Naive thymus-derived CD4-positive, alpha-beta T cell (primary cell): ENCODE results near the gene MYCBP2. TPM values are rescaled to one million over a fixed set of nuclear protein-coding genes. Genes with fewer than 3 reads are reported as not detected.
A peak's percentile ranks its signal among the peaks of the same experiment; 100 is the strongest.

Source experiments
- ATAC-seq: fragments of 150-1000 bp; cut with Tn5 transposase; 2 replicates; pipeline ENCODE4 v1.10.0; 2021; ENCODE audit warnings: mild to moderate bottlenecking, moderate library complexity
- CTCF ChIA-PET: fragments of 350-600 bp; sonication (Branson Sonifier 250); formaldehyde crosslinking; loops from one replicate; lab custom pipeline; 2021; ENCODE audit warnings: antibody characterized with exemption; lab: Charles Lee
- POLR2A ChIA-PET: fragments of 350-600 bp; sonication (Branson Sonifier 250); formaldehyde crosslinking; loops from one replicate; lab custom pipeline; 2021; ENCODE audit warnings: antibody characterized with exemption, inconsistent platforms; lab: Charles Lee
- DNase-seq, 9 donors: peaks; one replicate each; pipeline versions ENCODE4 v3.0.0 to v3.0.0-alpha.2; 2020 to 2022; ENCODE audit warnings: mixed read lengths in 1 of 9
- H3K27ac ChIP-seq: one replicate; pipeline ENCODE4 v1.7.0; 2013; ENCODE audit warnings: mild to moderate bottlenecking, low read depth, low read length, moderate library complexity
- H3K27me3 ChIP-seq, 2 donors: one replicate each; pipeline ENCODE4 v1.7.0; 2013; ENCODE audit warnings: low read length in 2 of 2, mild to moderate bottlenecking in 2 of 2, moderate library complexity in 2 of 2; ENCODE audit not compliant: control insufficient read depth in 2 of 2, insufficient read depth in 2 of 2
- H3K36me3 ChIP-seq, 3 experiments: 1 replicate in 2 of 3; 2 replicates in 1 of 3; pipeline ENCODE4 v1.7.0; 2013; ENCODE audit warnings: low read length in 3 of 3, mild to moderate bottlenecking in 3 of 3, moderate library complexity in 1 of 3; ENCODE audit not compliant: insufficient read depth in 3 of 3, control insufficient read depth in 2 of 3
- H3K4me1 ChIP-seq, 2 donors: one replicate each; pipeline ENCODE4 v1.7.0; 2013; ENCODE audit warnings: low read length in 2 of 2, mild to moderate bottlenecking in 2 of 2, moderate library complexity in 1 of 2; ENCODE audit not compliant: control insufficient read depth in 2 of 2, insufficient read depth in 2 of 2
- H3K4me3 ChIP-seq: 2 replicates; pipeline ENCODE4 v1.7.0; 2013; ENCODE audit warnings: mild to moderate bottlenecking, low read length
- H3K9me3 ChIP-seq, 3 experiments: 1 replicate in 2 of 3; 2 replicates in 1 of 3; pipeline ENCODE4 v1.7.0; 2013; ENCODE audit warnings: low read length in 3 of 3; ENCODE audit not compliant: control insufficient read depth in 2 of 3
- H3K27ac Mint-ChIP-seq, 9 donors: one replicate each; pipeline ENCODE4 v1.8.0; 2020 to 2022; ENCODE audit warnings: mixed read lengths in 9 of 9, mild to moderate bottlenecking in 8 of 9, moderate library complexity in 5 of 9, inconsistent platforms in 2 of 9
- H3K27me3 Mint-ChIP-seq, 5 donors: one replicate each; pipeline ENCODE4 v1.8.0; 2021 to 2022; ENCODE audit warnings: mixed read lengths in 5 of 5, mild to moderate bottlenecking in 1 of 5
- H3K36me3 Mint-ChIP-seq, 5 donors: one replicate each; pipeline ENCODE4 v1.8.0; 2020 to 2022; ENCODE audit warnings: mixed read lengths in 5 of 5, mild to moderate bottlenecking in 3 of 5, inconsistent platforms in 1 of 5
- H3K4me1 Mint-ChIP-seq, 7 donors: one replicate each; pipeline ENCODE4 v1.8.0; 2020 to 2022; ENCODE audit warnings: mixed read lengths in 7 of 7, mild to moderate bottlenecking in 3 of 7, inconsistent platforms in 1 of 7
- H3K4me3 Mint-ChIP-seq, 10 donors: one replicate each; pipeline ENCODE4 v1.8.0; 2020 to 2022; ENCODE audit warnings: mild to moderate bottlenecking in 10 of 10, mixed read lengths in 10 of 10, moderate library complexity in 6 of 10, inconsistent platforms in 2 of 10
- H3K9me3 Mint-ChIP-seq, 11 donors: one replicate each; pipeline ENCODE4 v1.8.0; 2020 to 2022; ENCODE audit warnings: mixed read lengths in 11 of 11, mild to moderate bottlenecking in 4 of 11, inconsistent platforms in 1 of 11, moderate library complexity in 1 of 11
- intact Hi-C, 2 donors: fragments of 100-400 bp; cut with micrococcal nuclease; formaldehyde crosslinking; loops; one replicate each; pipeline ENCODE4 v1.15.1; 2023
- polyA plus RNA-seq, 2 donors: library from polyadenylated mRNA; unstranded; fragments of 300-500 nt; fragmentation: Illumina TruSeq; gene quantifications; one replicate each; pipeline ENCODE4 v1.2.3, GENCODE V29; 2021
- total RNA-seq, 6 experiments: library from RNA in 5 of 6; stranded (reverse) in 5 of 6; gene quantifications; 1 replicate in 5 of 6; 2 replicates in 1 of 6; pipeline ENCODE4 v1.2.3 and lab custom pipeline; 2021 to 2026

MYCBP2 gene
- total and polyA plus RNA-seq, 7 experiments from 2014 or later, result 38.8 to 216 (median 162) TPM

- ATAC-seq, result no peak
- ChIA-PET CTCF (no interaction called here), POLR2A (no interaction called here)
- Mint-ChIP-seq H3K27me3 (no peaks in the 10 kb centered on the region), H3K4me3 (peak overlapping the region in 2 of 10 donors; percentile 27 to 77), H3K36me3 (peaks cover 0 to 32% (median 19%) of the 10 kb centered on the region in 5 donors), H3K4me1 (peaks cover 38 to 99% (median 81%) of the 10 kb centered on the region in 7 donors), H3K27ac (peak overlapping the region in 1 of 9 donors; percentile 18), H3K9me3 (no peaks in the 10 kb centered on the region)
- Histone ChIP-seq H3K27me3 (no peaks in the 10 kb centered on the region), H3K9me3 (no peaks in the 10 kb centered on the region), H3K4me3 (no peak overlapping the region), H3K36me3 (peaks cover 0 to 28% (median 21%) of the 10 kb centered on the region in 3 experiments), H3K27ac (no peak overlapping the region), H3K4me1 (peaks cover 39 to 49% of the 10 kb centered on the region in 2 donors)
- no peak for DNase-seq
- intact Hi-C loops, result loop anchor here (1.0 to 10.0 kb wide), 3 partner anchors 8 to 1475 kb away; partner anchors contain the start of genes FBXL3 (in 1 of the 2) and UCHL3 (in 1 of the 2)
Measured at GRCh38 chr13:77019756-77020155, 307.1 kb downstream of the MYCBP2 start.

GRCh38 chr13:77016888-77017623 is 309.8 kb downstream of the MYCBP2 start:
- Mint-ChIP-seq H3K4me3 (peak overlapping the region in 3 of 10 donors; percentile 25 to 66 (median 51)), H3K9me3 (no peaks in the 10 kb centered on the region), H3K27me3 (no peaks in the 10 kb centered on the region), H3K4me1 (peaks cover 30 to 93% (median 75%) of the 10 kb centered on the region in 7 donors), H3K36me3 (peaks cover 7 to 45% (median 33%) of the 10 kb centered on the region in 5 donors), H3K27ac (peak overlapping the region in 6 of 9 donors; percentile 3 to 66 (median 35))
- H3K27me3 ChIP-seq, result no peaks in the 10 kb centered on the region
- no peak for DNase-seq
- peaks cover 21 to 25% of the 10 kb centered on the region in 2 donors for H3K4me1 ChIP-seq
- H3K27ac ChIP-seq, result peak overlapping the region; percentile 3
- no peak overlapping the region for H3K4me3 ChIP-seq
- H3K36me3 ChIP-seq, result peaks cover 6 to 55% (median 35%) of the 10 kb centered on the region in 3 experiments
- intact Hi-C loops, result loop anchor here (1.0 kb wide), 2 partner anchors 8 to 22 kb away; no protein-coding TSS in a partner anchor
- H3K9me3 ChIP-seq, result no peaks in the 10 kb centered on the region
- no peak for ATAC-seq
- ChIA-PET CTCF (interaction anchor here (0.7 to 1.6 kb wide), 3 partner anchors 8 to 39 kb away, joined by 3 to 5 read pairs (median 4); no protein-coding TSS in a partner anchor), POLR2A (interaction anchor here (0.6 to 1.7 kb wide), 6 partner anchors 9 to 160 kb away, joined by 3 to 18 read pairs (median 4); partner anchors contain the start of genes CLN5 and FBXL3)

- H3K4me1 Mint-ChIP-seq, result peaks cover 26 to 86% (median 67%) of the 10 kb centered on the region in 7 donors
- POLR2A ChIA-PET, result interaction anchor here (0.6 to 1.7 kb wide), 6 partner anchors 10 to 111 kb away, joined by 3 to 18 read pairs (median 4); partner anchors contain the start of genes CLN5 and FBXL3
- peaks cover 6 to 59% (median 42%) of the 10 kb centered on the region in 3 experiments for H3K36me3 ChIP-seq
- no peak for ATAC-seq
- H3K27me3 ChIP-seq, result no peaks in the 10 kb centered on the region
- H3K27me3 Mint-ChIP-seq, result no peaks in the 10 kb centered on the region
- no peak overlapping the region for H3K4me3 ChIP-seq
- no peak overlapping the region for H3K27ac ChIP-seq
- DNase-seq, result no peak
- peaks cover 15 to 18% of the 10 kb centered on the region in 2 donors for H3K4me1 ChIP-seq
- CTCF ChIA-PET, result interaction anchor here (0.6 to 1.6 kb wide), 4 partner anchors 9 to 39 kb away, joined by 3 to 5 read pairs (median 4); no protein-coding TSS in a partner anchor
- peak overlapping the region in 3 of 9 donors; percentile 52 to 62 (median 55) for H3K27ac Mint-ChIP-seq
- H3K36me3 Mint-ChIP-seq, result peaks cover 7 to 45% (median 37%) of the 10 kb centered on the region in 5 donors
- peak overlapping the region in 1 of 10 donors; percentile 51 for H3K4me3 Mint-ChIP-seq
- no peaks in the 10 kb centered on the region for H3K9me3 Mint-ChIP-seq
- intact Hi-C loops, result loop anchor here in 1 of 2 donors (1.0 kb wide), 1 partner anchor 23 kb away; no protein-coding TSS in a partner anchor
- no peaks in the 10 kb centered on the region for H3K9me3 ChIP-seq
Measured at GRCh38 chr13:77016251-77016812, 310.6 kb downstream of the MYCBP2 start.

- Mint-ChIP-seq H3K4me3 (peak overlapping the region in 1 of 10 donors; percentile 13), H3K9me3 (no peaks in the 10 kb centered on the region), H3K27ac (peak overlapping the region in 6 of 9 donors; percentile 34 to 65 (median 58)), H3K27me3 (no peaks in the 10 kb centered on the region), H3K36me3 (peaks cover 7 to 51% (median 44%) of the 10 kb centered on the region in 5 donors), H3K4me1 (peaks cover 18 to 80% (median 56%) of the 10 kb centered on the region in 7 donors)
- ATAC-seq (no peak), DNase-seq (no peak)
- Histone ChIP-seq H3K9me3 (no peaks in the 10 kb centered on the region), H3K27me3 (no peaks in the 10 kb centered on the region), H3K27ac (no peak overlapping the region), H3K4me3 (no peak overlapping the region), H3K4me1 (peaks cover 7 to 12% of the 10 kb centered on the region in 2 donors), H3K36me3 (peaks cover 6 to 71% (median 49%) of the 10 kb centered on the region in 3 experiments)
- ChIA-PET CTCF (no interaction called here), POLR2A (interaction anchor here (1.2 to 2.8 kb wide), 2 partner anchors 8 to 12 kb away, joined by 6 to 16 read pairs; partner anchors contain the start of gene FBXL3)
- intact Hi-C loops, result loop anchor here in 1 of 2 donors (1.0 kb wide), 1 partner anchor 9 kb away; no protein-coding TSS in a partner anchor
Measured at GRCh38 chr13:77014906-77015685, 311.8 kb downstream of the MYCBP2 start.

GRCh38 chr13:77013853-77014542 is 312.9 kb downstream of the MYCBP2 start:
- ChIA-PET CTCF (no interaction called here), POLR2A (interaction anchor here (0.8 to 2.8 kb wide), 3 partner anchors 9 to 13 kb away, joined by 4 to 16 read pairs (median 6); partner anchors contain the start of gene FBXL3)
- Mint-ChIP-seq H3K4me3 (peak overlapping the region in 1 of 10 donors; percentile 36), H3K27ac (peak overlapping the region in 8 of 9 donors; percentile 8 to 81 (median 54)), H3K36me3 (peaks cover 7 to 62% (median 45%) of the 10 kb centered on the region in 5 donors), H3K4me1 (peaks cover 19 to 77% (median 56%) of the 10 kb centered on the region in 7 donors), H3K9me3 (peaks cover 0 to under 1% (median 0%) of the 10 kb centered on the region in 11 donors), H3K27me3 (no peaks in the 10 kb centered on the region)
- Histone ChIP-seq H3K27ac (peak overlapping the region; percentile 6), H3K4me1 (peaks cover 3 to 8% of the 10 kb centered on the region in 2 donors), H3K9me3 (no peaks in the 10 kb centered on the region), H3K36me3 (peaks cover 6 to 78% (median 56%) of the 10 kb centered on the region in 3 experiments), H3K4me3 (no peak overlapping the region), H3K27me3 (no peaks in the 10 kb centered on the region)
- DNase-seq, result no peak
- intact Hi-C loops, result loop anchor here in 1 of 2 donors (1.0 kb wide), 1 partner anchor 8 kb away; no protein-coding TSS in a partner anchor
- ATAC-seq, result no peak
